NCI-H1694 treated with DMSO at 0.1 percent for 48 hours (cell line): ENCODE data around the gene CDCA7L.
"Not testable (repeated sequence)": the region's sequence is repeated elsewhere in the genome, so short reads cannot be mapped to it uniquely, and the experiment has no call there.

ENCODE experiments used
- DNase-seq: peaks from one replicate; lab custom pipeline; 2025; lab: John Stamatoyannopoulos, UW

CDCA7L gene

DNA sequence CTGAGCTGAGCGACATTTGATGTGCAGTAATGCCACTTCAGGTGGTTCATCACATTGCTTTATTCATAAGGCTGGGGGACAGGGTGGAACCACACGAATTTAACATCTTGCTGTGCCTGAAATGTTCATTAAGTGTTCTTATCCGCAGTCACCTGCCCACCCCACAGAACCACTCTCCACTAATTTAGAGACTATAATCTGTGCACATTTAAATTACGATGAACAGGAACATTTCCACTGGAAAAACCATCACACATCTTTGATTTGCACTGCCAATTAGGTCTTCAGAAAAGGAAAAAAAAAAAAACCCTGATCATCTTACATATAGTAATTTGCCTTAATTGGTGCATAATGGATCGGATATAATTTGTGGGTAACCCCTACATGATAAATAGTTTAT is 2.3 kb downstream of the CDCA7L start:
- DNase-seq = no peak

DNA sequence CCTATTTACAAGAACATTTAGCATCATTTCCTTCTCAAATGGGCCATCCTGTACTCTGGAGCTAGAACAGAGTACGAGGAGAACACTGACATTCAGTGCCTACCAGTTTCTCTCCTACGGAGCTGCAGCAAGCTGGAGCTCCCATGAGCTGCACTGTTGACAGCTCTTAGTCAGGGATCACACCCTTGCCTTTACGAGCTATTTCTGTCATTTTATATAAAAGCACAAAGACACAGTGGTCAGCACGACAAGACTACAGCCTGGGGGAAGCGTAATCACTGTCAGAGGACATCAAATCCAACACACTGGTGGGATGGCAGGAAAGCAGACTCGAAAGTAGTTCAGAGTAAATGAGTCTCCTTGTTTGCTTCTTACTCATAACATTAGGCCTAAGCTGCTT is 2.7 kb downstream of the CDCA7L start:
- no peak for DNase-seq

DNA sequence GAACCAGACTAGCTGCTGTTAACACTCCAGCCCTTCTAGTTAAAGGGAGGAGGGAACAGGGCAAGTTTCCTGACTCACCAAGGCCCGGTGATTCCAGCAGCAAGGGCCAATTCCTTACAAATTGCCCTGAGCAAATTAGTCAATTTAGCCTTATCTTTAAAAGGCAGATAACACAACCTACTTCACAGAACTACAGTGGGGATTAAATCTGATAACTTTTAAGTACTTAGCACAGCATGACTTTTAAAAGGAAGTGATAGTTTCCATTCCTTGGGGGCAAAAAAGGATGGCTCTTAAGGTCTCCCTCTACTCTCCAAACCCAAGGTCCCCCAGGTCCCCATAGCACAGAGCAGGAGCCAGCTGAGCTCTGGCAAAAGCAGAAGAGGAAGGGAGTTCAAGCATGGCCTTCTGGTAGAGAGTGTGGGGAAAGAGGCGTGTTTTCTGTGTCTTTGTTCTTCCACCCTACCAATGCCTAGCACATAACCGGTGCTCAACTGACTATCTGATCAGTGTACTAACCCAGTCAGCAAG is 4.0 kb downstream of the CDCA7L start:
- no peak for DNase-seq

DNA sequence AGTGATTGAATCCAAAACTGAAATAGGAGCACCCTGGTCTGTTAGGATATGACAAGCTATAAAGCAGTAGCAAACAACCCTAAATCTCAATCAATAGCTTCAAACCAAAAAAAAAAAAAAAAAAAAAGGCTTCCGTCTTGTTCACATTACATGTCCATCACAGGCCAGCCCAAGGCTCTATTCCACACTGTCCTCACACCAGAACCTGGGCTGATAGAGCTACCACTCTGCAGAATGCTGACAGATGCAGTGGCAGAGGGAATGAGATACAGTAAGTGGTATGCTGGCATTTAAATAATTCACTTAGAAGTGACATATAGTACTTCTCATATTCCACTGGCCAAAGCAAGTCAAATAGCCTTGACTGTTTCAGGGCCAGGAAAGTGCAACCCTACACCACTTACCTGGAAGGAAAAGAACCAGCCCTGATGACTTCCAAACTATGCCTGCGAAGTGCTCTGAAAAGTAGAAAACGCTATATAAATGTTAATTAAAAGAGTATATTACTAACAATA is 5.8 kb downstream of the CDCA7L start:
- no peak for DNase-seq

DNA sequence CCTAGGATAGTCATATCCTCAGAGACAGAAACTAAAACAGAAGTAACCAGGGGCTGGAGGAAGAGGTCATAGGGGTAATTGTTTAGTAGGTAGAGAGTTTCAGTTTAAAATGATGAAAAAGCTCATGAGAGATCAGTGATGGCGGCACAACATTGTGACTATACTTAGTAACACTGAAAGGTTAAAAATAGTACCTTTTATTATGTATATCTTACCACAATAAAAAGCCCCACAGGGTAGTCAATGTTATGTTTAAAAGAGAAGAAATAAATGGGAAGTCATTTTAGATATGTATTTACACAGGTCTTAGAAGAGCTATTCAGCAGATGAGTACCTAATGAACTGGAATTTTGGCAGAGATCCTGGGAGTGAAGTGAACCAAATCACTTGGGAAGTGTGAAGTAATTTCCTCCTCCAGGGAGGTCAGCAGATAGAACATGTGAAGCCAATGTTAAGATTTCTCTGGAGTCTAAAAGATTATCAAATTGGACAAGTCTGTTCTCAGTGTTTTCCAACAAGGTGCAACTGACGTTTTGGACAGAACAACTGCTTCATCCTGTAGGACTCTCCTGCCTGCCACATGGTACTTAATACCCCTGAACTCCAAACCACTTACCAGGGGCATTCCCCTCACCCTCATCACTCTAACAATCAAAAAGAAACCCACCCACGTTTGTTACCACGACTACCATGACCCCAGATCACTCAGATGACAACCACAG is 6.4 kb downstream of the CDCA7L start:
- peak; percentile 18 for DNase-seq

DNA sequence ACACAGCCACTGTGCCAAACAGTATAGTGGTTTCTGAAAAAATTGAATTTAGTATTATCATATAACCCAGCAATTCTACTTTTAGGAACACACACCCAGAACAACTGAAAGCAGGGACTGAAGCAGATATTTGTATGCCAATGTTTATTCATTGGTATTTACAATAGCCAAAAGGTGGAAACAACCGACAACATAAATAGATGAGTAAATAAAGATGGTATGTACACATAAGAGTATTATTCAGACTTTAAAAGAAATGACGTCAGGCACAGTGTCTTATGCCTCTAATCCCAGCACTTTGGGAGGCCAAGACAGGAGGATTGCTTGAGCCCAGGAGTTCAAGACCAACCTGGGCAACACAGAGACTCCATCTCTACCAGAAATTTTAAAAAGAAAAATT is 7.2 kb downstream of the CDCA7L start:
- DNase-seq = no peak

DNA sequence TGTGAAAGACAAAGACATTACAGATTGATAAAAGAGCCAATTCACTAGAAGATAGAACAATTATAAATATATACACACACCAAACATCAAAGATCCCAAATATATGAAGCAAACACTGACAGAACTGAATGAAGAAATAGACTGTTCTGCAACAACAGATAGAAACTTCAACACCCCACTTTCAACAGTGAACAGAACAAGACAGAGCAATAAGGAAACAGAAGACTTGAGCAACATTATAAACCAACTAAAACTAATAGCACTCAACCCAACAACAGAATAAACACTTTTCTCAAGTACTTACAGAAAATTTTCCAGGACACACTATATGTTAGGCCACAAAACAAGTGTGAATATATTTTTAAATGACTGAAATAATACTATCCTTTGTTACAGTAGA is 10.9 kb downstream of the CDCA7L start:
- no peak for DNase-seq

DNA sequence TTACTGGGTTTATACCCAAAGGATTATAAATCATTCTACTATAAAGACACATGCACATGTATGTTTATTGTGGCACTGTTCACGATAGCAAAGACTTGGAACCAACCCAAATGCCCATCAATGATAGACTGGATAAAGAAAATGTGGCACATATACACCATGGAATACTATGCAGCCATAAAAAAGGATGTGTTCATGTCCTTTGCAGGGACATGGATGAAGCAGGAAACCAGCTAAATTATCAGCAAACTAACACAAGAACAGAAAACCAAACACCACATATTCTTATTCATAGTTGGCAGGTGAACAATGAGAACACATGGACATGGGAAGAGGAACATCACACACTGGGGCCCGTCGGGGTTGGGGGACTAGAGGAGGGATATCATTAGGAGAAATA is 12.4 kb downstream of the CDCA7L start:
- DNase-seq = not testable (repeated sequence)

DNA sequence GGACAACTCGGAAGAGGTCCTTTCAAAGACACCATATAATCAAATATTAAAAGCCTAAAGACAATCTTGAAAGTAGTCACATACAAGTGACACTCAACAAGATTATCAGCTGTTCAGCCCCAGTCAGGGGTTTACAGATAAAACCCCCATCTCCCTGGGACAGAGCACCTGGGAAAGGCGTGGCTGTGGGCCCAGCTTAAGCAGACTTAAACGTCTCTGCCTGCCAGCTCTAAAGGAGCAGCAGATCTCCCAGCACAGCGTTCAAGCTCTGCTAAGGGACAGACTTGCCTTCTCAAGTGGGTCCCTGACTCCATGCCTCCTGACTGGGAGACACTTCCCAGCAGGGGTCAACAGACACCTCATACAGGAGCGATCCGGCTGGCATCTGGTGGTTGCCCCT is 18.0 kb downstream of the CDCA7L start:
- DNase-seq = no peak

DNA sequence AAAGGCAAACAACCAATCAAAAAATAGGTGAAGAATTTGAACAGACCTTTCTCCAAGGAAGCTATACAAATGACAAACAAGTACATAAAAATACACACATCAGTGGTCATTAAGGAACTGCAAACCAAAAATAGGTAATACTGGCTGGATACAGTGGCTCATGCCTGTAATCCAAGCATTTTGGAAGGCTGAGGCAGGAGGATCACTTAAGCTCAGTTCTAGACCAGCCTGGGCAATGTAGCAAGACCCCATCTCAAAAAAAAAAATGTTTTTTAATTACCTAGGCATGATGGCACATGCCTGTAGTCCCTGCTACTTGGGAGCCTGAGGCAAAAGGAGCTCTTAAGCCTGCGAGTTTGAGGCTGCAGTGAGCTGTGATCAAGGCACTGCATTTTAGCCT is 19.3 kb downstream of the CDCA7L start:
- DNase-seq = no peak

DNA sequence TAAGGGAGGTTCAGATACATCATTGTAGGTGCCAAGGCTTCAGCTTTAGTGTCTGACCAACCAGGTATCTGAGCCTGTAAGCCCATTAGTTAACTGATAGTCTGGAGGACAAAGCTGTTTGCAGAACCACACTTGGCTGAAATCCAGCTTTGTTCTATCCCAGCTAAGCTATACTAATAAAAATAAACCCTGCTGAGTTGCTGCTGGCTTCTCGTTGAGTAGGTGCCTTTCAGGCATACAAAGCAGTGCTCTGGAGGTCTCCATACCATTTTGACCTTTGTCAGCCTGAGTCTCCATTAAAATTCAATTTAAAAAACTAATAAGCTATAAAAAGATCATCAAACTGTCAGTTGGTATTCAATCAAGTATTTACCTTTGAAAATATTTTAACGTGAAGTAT is 22.0 kb downstream of the CDCA7L start:
- no peak for DNase-seq

DNA sequence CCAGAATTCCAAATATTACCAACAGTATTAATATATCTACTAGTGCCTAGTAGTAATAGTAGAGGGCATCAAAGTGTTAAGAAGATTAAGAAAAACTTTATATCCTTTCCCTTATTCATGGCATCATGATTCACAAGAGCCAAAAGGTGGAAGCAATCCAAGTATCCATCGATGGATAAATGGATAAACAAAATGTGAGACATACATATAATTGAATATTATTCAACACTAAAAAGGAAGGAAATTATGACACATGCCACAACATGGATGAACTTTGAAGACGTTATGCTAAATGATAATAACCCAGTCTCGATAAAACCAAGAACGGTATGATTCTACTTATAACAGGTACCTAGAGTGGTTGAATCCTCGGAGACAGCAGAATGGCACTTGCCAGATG is 23.1 kb downstream of the CDCA7L start:
- no peak for DNase-seq

DNA sequence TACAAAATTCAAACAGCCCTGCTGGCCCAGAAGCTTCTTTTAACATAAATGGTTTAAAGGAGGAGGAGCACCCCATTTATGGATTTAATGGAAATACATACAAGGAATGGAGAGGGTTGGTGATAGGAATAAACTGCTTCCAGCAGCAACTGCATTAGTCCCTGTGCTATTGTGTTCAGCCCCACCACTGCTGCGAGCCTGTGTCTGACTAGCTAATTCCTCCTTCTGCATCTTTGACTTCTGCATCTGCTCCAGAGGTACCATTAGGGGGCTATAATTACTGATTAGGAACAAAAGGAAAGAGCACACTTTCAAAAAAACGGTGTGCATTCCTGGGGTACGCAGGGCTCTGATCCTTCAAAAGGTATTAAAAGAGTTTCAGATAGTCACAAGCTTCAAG is 24.8 kb downstream of the CDCA7L start:
- no peak for DNase-seq

DNA sequence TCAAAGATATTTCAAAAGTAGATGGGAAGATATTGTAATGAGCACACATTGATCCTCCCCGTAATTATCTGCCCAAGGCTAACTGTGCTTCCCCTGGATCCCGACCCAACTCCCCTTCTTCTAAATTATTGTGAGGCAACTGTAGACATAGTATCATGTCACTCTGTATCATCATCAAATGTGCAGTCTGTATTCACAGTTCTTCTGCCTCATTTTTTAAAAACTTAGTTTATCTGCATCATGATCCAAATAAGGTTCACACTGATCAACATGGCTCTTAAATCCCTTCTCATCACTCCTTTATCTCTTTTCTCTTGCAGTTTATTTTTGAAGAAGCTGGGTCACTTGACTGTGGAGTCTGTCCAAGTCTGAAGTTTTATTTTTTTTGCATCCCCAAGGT is 27.5 kb downstream of the CDCA7L start:
- no peak for DNase-seq

DNA sequence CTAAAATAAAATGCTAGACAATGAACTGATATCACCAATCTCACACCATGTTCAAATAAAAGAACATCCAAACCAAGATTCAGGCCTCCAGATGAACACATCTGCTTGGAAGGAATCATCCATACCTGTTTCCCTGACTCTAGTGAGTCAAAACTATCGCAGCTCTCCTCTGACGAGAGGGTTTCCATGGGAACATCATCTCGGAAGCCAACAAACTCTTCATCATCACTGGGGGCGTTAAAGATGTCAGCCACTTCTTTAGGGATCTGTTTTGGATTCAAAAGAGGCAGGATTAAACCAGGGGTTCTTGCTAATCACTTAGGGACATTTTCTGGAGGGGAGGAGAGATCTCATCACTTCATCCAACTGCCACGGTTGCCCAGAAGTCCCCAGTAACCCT is 29.1 kb downstream of the CDCA7L start:
- DNase-seq = no peak

DNA sequence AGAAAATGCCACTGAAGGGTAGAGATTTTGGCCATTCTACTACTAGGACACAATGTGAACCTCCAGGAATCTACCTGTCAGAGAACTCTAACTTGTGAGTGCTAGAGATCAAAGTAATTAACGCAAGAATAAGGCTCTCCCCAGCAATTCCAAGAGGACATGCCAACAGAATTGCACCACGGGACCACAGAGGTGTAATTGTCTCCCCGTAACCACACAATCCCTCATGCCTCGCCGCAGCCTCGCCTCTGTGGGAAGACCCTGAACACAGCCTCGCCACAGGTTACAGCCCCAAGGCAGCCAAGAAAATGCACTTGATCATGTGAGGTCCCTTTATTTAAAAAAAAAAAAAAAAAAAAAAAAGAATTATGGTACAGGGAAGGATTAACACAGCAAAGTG is 29.5 kb downstream of the CDCA7L start:
- no peak for DNase-seq

DNA sequence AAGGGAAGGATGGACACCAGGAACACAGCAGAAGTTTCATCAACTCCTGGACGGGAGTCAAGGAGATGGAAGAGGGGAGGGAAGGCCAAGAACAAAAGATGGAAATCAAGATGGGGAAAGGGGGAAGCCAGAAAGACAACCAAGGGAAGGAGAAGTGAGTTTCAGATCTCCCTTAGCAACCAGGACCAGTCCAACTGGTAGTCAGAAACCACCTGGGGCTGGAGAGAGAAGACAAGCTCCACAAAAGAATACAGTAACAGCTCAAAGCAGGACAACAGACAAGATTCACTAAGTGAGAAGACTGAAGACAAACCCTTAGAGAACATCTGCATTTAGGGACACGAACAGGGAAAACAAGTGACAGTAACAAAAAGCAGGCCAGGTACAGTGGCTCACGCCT is 30.6 kb downstream of the CDCA7L start:
- no peak for DNase-seq

DNA sequence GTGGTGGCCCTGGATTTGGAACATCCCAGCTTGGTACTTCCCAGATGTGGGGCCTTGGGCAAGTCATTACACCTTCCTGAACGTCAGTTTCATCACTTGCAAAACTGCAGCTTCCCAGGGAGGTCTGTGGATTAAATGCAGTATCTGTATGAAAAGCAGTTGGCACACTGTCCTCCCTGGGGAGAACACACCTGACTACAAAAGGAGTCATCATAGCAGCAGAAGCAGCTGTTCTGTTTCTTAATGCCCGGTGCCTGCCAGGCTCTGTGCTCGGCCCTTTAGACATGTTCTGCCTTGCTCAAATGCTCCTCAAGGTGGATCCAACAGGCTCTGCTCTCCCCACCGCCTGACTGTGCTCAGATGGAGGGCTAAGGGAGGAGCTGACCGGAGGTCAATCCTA is 31.0 kb downstream of the CDCA7L start:
- no peak for DNase-seq

DNA sequence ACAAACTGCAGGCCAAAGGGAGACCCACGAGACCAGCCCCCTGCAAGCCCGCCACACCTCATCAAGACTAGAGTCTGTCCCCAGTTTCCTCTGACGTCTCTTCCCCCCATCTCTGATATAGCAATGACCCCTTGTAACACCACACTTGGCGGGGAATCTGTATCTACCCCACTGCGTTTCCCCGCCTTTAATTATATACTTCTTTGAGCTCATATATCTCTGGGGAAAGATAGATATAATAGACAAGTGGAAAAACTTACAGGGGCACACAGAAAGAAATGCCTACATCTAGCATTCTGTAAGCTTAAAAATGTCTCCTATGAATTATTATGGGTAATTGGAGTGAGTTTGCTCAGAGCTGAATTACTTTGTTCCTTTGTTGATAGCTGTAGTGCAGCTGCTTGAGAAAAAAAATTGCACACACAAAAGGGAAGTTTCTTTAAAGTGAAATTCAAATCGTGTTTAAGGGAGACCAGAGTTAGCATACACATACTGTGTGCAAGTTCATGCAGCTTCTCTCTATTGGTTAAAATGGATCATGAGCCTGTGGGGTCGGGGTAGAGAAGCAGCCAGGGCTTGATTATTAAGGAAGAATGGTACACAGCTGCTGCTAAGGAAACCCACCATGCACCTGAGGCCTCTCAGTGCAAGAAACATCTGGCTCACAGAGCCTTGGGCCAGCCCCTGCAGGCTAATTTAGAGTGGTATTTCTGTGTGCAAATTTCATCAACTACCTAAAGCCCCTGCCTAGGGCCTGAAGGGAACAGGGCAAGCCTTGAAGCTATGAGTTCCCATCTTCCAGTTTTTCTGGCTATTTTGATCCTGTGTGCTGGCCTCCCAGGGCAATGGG is 32.5 kb downstream of the CDCA7L start:
- no peak for DNase-seq

DNA sequence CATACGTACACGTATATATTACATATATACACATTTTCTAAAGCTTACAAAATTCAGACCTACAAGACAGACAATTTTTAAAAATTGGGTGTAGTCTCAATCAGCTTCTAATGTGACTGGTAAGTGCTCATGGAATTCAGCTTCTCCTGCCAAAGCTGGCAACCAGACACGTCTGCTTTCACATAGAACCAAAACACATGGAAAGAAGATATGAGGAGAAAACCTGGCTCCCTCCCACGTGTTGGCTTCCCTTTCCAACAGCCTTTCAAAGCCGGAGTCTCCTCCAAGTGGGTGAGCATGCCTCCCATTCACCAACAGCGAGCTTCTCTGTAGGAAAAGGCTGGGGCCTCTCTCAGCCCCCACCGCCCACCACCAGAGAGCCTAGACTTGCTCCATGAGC is 33.4 kb downstream of the CDCA7L start:
- no peak for DNase-seq

DNA sequence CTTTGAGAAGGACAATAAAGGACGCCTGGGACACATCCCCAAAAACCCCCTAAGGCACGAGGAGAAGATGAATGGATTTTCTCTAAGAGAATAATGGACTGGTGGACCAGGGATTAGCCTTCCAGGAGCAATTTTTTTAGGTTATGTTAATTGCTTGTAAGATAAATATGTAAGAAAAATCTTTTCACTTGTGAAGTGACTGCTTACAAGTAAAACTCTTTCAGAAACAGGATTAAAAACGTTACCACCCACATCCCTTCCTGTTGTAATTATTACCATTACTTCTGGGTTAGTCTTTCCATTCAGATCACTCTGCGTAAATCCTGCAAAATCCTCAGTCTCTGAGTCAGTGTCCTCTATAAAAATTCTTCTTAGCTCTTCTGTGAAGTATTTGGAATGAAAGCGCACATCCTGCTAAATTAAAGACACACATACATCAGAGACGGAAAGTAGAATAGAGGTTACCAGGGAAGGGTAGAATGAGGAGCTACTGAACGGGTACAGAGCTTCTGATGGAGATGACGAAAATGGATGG is 34.3 kb downstream of the CDCA7L start:
- no peak for DNase-seq

DNA sequence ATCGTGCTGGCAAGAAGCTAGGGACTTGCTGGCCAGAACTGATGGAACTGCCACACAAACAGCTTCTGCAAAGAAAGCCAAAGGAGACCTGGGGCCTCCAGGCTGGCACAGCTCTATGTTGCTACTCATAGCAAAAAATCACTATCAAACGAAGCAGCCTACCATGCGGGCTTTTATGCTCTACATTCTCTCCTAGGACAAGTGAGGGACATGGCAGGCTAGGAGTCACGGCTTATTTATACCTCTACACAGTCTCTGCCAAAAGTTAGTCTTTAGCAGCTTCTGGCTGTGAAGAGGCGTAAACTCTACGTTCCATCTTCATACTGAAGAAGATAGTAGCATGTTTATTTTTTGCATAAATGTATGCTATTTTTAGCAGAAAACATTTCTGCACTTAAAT is 35.4 kb downstream of the CDCA7L start:
- DNase-seq = no peak

DNA sequence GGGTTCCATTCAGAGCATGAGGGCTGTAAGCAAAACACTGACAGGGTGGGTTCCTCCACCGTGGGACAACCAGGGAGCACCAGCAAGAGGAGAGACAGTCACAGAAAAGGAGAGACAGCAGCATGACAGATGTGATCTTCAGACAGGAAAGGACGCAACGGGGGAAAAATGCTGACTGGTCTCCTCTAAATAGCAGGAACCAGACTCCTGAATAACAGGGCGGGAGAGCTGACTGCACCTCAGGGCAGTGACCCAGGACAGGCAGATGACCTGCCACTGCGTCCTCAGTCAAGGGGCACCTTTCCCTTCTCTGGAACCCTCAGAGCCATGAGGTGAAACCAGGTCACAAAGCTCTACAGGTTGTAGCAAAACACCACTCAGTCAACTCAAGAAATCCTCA is 37.0 kb downstream of the CDCA7L start:
- DNase-seq = no peak
